ENCODE data around the gene NWD2. TPM values are rescaled to one million over a fixed set of nuclear protein-coding genes. Genes with fewer than 3 reads are reported as not detected.

The NWD2 gene
- polyA plus RNA-seq, 1 donor from 2014 or later, result 0.06 TPM

GRCh38 chr4:37305984-37306383 lies 61.4 kb downstream of the NWD2 start:
- H3K9me2 ChIP-seq (ENCODE audit: insufficient read depth, low read length), result no peaks in the 10 kb centered on the region

GRCh38 chr4:37317104-37317643 lies 72.6 kb downstream of the NWD2 start:
- Histone ChIP-seq H3K9me3 (ENCODE audit: low read length) (no peaks in the 10 kb centered on the region), H2AFZ (ENCODE audit: low read depth, low read length) (no peak overlapping the region), H3K4me2 (ENCODE audit: low read length) (no peak overlapping the region), H3K36me3 (ENCODE audit: insufficient read depth, low read length) (no peaks in the 10 kb centered on the region), H3K9me2 (ENCODE audit: insufficient read depth, low read length) (no peaks in the 10 kb centered on the region), H3K79me2 (replicated peaks; ENCODE audit: insufficient read depth, low read length) (no peaks in the 10 kb centered on the region), H4K20me1 (ENCODE audit: insufficient read depth) (no peaks in the 10 kb centered on the region), H3K9ac (ENCODE audit: low read length) (no peak overlapping the region), H3K27ac (ENCODE audit: low read length) (no peak overlapping the region), H3K4me3 (ENCODE audit: low read length) (no peak overlapping the region), H3F3A (ENCODE audit: insufficient read depth, low read length, poor library complexity, severe bottlenecking) (no peaks in the 10 kb centered on the region), H3K27me3 (ENCODE audit: insufficient read depth, low read depth, low read length) (no peaks in the 10 kb centered on the region)
- TF ChIP-seq RAD21 (conservative IDR thresholded peaks at IDR 0.05) (no peak), POLR2AphosphoS5 (IDR thresholded peaks at IDR 0.05) (no peak), SMC3 (conservative IDR thresholded peaks at IDR 0.05; ENCODE audit: poor library complexity) (no peak), REST (IDR thresholded peaks at IDR 0.05; ENCODE audit: borderline replicate concordance) (no peak), EZH2 (IDR thresholded peaks at IDR 0.05; ENCODE audit: borderline replicate concordance, insufficient read depth, low read length, poor library complexity, severe bottlenecking) (no peak), TAF1 (IDR thresholded peaks at IDR 0.05; ENCODE audit: low read depth) (no peak), EP300 (conservative IDR thresholded peaks at IDR 0.05; ENCODE audit: poor library complexity, severe bottlenecking) (no peak)

More at GRCh38 chr4:37305984-37306383, 61.4 kb downstream of the NWD2 start:
- no peaks in the 10 kb centered on the region for H3K9me3 ChIP-seq (ENCODE audit: low read length)
- no peak for TF ChIP-seq SMC3 (conservative IDR thresholded peaks at IDR 0.05; ENCODE audit: poor library complexity)
- TF ChIP-seq EP300 (conservative IDR thresholded peaks at IDR 0.05; ENCODE audit: poor library complexity, severe bottlenecking), result no peak
- TF ChIP-seq POLR2AphosphoS5 (IDR thresholded peaks at IDR 0.05), result no peak
- TF ChIP-seq EZH2 (IDR thresholded peaks at IDR 0.05; ENCODE audit: borderline replicate concordance, insufficient read depth, low read length, poor library complexity, severe bottlenecking), result no peak
- TF ChIP-seq RAD21 (conservative IDR thresholded peaks at IDR 0.05), result no peak
- TF ChIP-seq CTCF (IDR thresholded peaks at IDR 0.05; ENCODE audit: poor library complexity, severe bottlenecking), result no peak
- TF ChIP-seq REST (IDR thresholded peaks at IDR 0.05; ENCODE audit: borderline replicate concordance), result no peak
- no peak for TF ChIP-seq MXI1 (conservative IDR thresholded peaks at IDR 0.05; ENCODE audit: poor library complexity, severe bottlenecking)
- no peak for TF ChIP-seq TAF1 (IDR thresholded peaks at IDR 0.05; ENCODE audit: low read depth)
- no peak overlapping the region for H3K27ac ChIP-seq (ENCODE audit: low read length)
- no peak overlapping the region for H3K4me2 ChIP-seq (ENCODE audit: low read length)
- no peak overlapping the region for H3K9ac ChIP-seq (ENCODE audit: low read length)
- H3K36me3 ChIP-seq (ENCODE audit: insufficient read depth, low read length), result no peaks in the 10 kb centered on the region
- H2AFZ ChIP-seq (ENCODE audit: low read depth, low read length), result no peak overlapping the region
- no peaks in the 10 kb centered on the region for H3K79me2 ChIP-seq (replicated peaks; ENCODE audit: insufficient read depth, low read length)
- H3F3A ChIP-seq (ENCODE audit: insufficient read depth, low read length, poor library complexity, severe bottlenecking), result no peaks in the 10 kb centered on the region
- no peaks in the 10 kb centered on the region for H3K27me3 ChIP-seq (ENCODE audit: insufficient read depth, low read depth, low read length)
- H3K4me3 ChIP-seq (ENCODE audit: low read length), result no peak overlapping the region
- no peaks in the 10 kb centered on the region for H4K20me1 ChIP-seq (ENCODE audit: insufficient read depth)
